HL-60 (cell line): Measurements from ENCODE around the gene LMTK2.

ENCODE experiments used
- DNase-seq, 2 experiments: peaks; one replicate each; pipeline ENCODE4 v3.0.0-alpha.2; 2010 to 2020; ENCODE audit warnings: low read depth in 1 of 2, low spot score in 1 of 2
- H3K27ac ChIP-seq: fragments of 250-450 bp; sonication (Bioruptor Pico); replicated peaks from 2 replicates; pipeline ENCODE4 v1.5.1; 2020; ENCODE audit warnings: mild to moderate bottlenecking, moderate library complexity
- H3K27me3 ChIP-seq: fragments of 250-450 bp; sonication (Bioruptor Pico); 2 replicates; pipeline ENCODE4 v1.5.1; 2021; ENCODE audit warnings: mild to moderate bottlenecking, moderate library complexity; ENCODE audit not compliant: insufficient read depth, poor library complexity, severe bottlenecking
- H3K4me3 ChIP-seq: replicated peaks from 2 replicates; pipeline ENCODE4 v1.5.1; 2011; ENCODE audit warnings: mild to moderate bottlenecking, control low read depth, low read length; ENCODE audit not compliant: insufficient read depth
- GABPA ChIP-seq: IDR thresholded peaks from 2 replicates; pipeline ENCODE4 v1.6.1; 2012; ENCODE audit warnings: low read depth
- POLR2AphosphoS5 ChIP-seq: IDR thresholded peaks from 2 replicates; pipeline ENCODE4 v1.6.1; 2012; ENCODE audit warnings: low read depth
- SPI1 ChIP-seq: IDR thresholded peaks from 2 replicates; pipeline ENCODE4 v1.6.1; 2012; ENCODE audit warnings: low read depth, mild to moderate bottlenecking, borderline replicate concordance
- TF ChIP-seq, protein P1 (sequence below): IDR thresholded peaks from one replicate; pipeline ENCODE4 v1.5.1; 2011; ENCODE audit warnings: low read length, control low read depth, inconsistent platforms; ENCODE audit not compliant: insufficient read depth
- TF ChIP-seq, protein P2 (sequence below): IDR thresholded peaks from 2 replicates; pipeline ENCODE4 v1.6.1; 2012; ENCODE audit warnings: low read depth; ENCODE audit not compliant: insufficient replicate concordance

Gene LMTK2

DNA sequence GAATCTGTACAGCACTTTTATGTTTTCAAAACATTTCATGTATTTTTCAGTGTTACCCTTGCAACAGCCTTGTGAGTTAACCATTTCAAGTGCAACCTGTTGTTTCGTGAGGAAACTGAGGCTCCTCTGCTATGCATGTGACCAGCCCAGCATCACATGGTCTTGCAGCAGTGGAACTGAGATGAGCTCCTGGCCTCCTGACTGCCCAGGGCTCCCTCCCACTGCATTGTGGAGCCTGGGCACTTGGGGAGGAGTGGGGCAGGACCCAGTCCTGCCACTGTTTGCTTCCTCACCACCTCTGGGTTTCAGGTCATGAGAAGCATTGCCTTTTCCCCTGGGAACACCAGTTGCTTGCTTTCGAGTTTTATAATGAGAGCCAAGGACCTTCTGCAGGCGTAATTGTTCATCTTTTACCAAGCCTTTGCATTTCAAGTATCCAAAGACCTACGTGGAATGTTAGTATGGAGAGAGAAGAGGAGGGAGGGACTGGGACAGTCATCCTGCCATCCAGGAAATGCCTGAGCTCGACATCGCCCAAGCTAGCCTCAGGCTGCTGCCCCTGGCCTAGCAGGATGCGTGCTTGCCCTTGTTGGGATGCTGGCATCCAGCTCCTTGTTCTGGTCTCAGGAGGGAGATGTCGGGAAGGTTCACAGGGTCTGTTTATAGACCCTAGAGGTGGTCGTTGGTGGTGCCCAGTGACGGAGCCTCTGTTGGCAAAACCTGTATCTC is 72.3 kb downstream of the LMTK2 start:
- H3K4me3 ChIP-seq: no peak overlapping the region
- TF ChIP-seq, protein P1, sequence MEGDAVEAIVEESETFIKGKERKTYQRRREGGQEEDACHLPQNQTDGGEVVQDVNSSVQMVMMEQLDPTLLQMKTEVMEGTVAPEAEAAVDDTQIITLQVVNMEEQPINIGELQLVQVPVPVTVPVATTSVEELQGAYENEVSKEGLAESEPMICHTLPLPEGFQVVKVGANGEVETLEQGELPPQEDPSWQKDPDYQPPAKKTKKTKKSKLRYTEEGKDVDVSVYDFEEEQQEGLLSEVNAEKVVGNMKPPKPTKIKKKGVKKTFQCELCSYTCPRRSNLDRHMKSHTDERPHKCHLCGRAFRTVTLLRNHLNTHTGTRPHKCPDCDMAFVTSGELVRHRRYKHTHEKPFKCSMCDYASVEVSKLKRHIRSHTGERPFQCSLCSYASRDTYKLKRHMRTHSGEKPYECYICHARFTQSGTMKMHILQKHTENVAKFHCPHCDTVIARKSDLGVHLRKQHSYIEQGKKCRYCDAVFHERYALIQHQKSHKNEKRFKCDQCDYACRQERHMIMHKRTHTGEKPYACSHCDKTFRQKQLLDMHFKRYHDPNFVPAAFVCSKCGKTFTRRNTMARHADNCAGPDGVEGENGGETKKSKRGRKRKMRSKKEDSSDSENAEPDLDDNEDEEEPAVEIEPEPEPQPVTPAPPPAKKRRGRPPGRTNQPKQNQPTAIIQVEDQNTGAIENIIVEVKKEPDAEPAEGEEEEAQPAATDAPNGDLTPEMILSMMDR: no peak
- TF ChIP-seq SPI1 (no peak), GABPA (no peak)
- TF ChIP-seq, protein P2, sequence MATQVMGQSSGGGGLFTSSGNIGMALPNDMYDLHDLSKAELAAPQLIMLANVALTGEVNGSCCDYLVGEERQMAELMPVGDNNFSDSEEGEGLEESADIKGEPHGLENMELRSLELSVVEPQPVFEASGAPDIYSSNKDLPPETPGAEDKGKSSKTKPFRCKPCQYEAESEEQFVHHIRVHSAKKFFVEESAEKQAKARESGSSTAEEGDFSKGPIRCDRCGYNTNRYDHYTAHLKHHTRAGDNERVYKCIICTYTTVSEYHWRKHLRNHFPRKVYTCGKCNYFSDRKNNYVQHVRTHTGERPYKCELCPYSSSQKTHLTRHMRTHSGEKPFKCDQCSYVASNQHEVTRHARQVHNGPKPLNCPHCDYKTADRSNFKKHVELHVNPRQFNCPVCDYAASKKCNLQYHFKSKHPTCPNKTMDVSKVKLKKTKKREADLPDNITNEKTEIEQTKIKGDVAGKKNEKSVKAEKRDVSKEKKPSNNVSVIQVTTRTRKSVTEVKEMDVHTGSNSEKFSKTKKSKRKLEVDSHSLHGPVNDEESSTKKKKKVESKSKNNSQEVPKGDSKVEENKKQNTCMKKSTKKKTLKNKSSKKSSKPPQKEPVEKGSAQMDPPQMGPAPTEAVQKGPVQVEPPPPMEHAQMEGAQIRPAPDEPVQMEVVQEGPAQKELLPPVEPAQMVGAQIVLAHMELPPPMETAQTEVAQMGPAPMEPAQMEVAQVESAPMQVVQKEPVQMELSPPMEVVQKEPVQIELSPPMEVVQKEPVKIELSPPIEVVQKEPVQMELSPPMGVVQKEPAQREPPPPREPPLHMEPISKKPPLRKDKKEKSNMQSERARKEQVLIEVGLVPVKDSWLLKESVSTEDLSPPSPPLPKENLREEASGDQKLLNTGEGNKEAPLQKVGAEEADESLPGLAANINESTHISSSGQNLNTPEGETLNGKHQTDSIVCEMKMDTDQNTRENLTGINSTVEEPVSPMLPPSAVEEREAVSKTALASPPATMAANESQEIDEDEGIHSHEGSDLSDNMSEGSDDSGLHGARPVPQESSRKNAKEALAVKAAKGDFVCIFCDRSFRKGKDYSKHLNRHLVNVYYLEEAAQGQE: no peak
- DNase-seq: no peak
- H3K27ac ChIP-seq: no peak overlapping the region
- no peaks in the 10 kb centered on the region for H3K27me3 ChIP-seq

DNA sequence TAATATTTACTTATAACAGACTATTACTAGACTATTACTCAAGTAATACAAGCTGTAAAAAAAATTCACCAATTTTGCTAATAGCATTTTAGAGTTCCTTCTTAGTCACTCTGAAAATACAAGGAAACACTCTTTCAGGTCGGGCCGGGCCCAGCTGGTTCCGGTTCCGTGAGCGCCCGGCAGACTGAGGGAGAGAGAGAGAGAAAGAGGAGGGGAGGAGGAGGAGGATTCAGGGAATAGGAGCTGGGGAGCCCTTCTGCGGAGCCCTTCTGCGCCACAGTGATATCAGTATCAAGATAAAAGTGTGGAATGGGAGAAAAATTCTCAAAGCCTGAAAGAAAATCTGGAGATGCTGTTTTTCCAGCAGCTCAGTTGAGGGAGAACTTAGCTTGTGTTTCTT is 74.1 kb downstream of the LMTK2 start:
- no peak overlapping the region for H3K27ac ChIP-seq
- no peak overlapping the region for H3K4me3 ChIP-seq
- H3K27me3 ChIP-seq: no peaks in the 10 kb centered on the region
- TF ChIP-seq, protein P1: no peak
- TF ChIP-seq GABPA (no peak), SPI1 (no peak), POLR2AphosphoS5 (no peak)
- TF ChIP-seq, protein P2: no peak
- no peak for DNase-seq

DNA sequence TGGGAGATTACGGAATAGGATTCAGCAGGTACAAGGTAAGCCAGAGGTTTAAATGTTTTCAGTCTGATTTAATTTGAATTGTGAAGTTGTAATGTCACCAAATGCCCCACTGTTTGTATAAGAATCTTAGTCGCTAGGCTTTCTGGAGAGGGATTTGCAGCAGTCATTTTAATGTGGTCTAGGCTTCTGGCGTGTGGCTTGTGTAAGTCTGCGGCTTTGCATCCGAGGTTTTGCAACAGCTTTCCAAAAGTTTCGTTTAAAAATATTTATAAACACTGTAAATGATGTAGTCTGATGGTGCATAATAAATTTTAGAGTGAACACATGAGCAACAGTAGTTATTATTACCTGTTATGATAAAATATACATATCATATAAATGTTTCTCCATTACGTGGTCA is 78.4 kb downstream of the LMTK2 start:
- Histone ChIP-seq H3K27me3 (no peaks in the 10 kb centered on the region), H3K4me3 (no peak overlapping the region), H3K27ac (peak overlapping the region; percentile 40)
- TF ChIP-seq, protein P1: no peak
- peak; percentile 47; the same call in 1 of the 2 replicates for TF ChIP-seq POLR2AphosphoS5
- TF ChIP-seq, protein P2: peak; percentile 8
- DNase-seq: peak; percentile 46 to 76
